Astrocyte (in vitro differentiated cells and primary cell): ENCODE measurements around the gene ANKRD45. TPM values are rescaled to one million over a fixed set of nuclear protein-coding genes. Genes with fewer than 3 reads are reported as not detected.

Experiments used
- DNase-seq: peaks from one replicate; pipeline ENCODE4 v3.0.0-alpha.2; 2010; ENCODE audit warnings: low read depth
- FAIRE-seq: peaks from 2 replicates; lab custom pipeline; 2011; peaks lifted over from hg19 to GRCh38; lab: Jason Lieb, UNC
- H2AFZ ChIP-seq: 2 replicates; pipeline ENCODE4 v1.6.0; 2012; ENCODE audit warnings: low read depth, low read length, inconsistent platforms
- H3K27ac ChIP-seq: 2 replicates; pipeline ENCODE4 v1.5.1; 2011; ENCODE audit warnings: low read depth, low read length, inconsistent platforms
- H3K27me3 ChIP-seq: 2 replicates; pipeline ENCODE4 v1.6.0; 2011; ENCODE audit warnings: low read length, inconsistent platforms; ENCODE audit not compliant: insufficient read depth
- H3K36me3 ChIP-seq: 2 replicates; pipeline ENCODE4 v1.5.1; 2011; ENCODE audit warnings: low read length, inconsistent platforms; ENCODE audit not compliant: insufficient read depth
- H3K4me1 ChIP-seq: 2 replicates; pipeline ENCODE4 v1.5.1; 2011; ENCODE audit warnings: low read length, inconsistent platforms; ENCODE audit not compliant: insufficient read depth
- H3K4me2 ChIP-seq: 2 replicates; pipeline ENCODE4 v1.6.0; 2012; ENCODE audit warnings: low read length, inconsistent platforms
- H3K4me3 ChIP-seq: 2 replicates; pipeline ENCODE4 v1.5.1; 2011; ENCODE audit warnings: low read depth, mild to moderate bottlenecking, low read length, inconsistent platforms; ENCODE audit not compliant: insufficient read depth
- H3K79me2 ChIP-seq: 2 replicates; pipeline ENCODE4 v1.6.0; 2012; ENCODE audit warnings: mild to moderate bottlenecking, low read length, inconsistent platforms; ENCODE audit not compliant: insufficient read depth
- H3K9ac ChIP-seq: 2 replicates; pipeline ENCODE4 v1.6.0; 2012; ENCODE audit warnings: mild to moderate bottlenecking, low read length, inconsistent platforms
- H3K9me3 ChIP-seq: 2 replicates; pipeline ENCODE4 v1.5.1; 2012; ENCODE audit warnings: low read depth, mild to moderate bottlenecking, low read length, inconsistent platforms; ENCODE audit not compliant: insufficient read depth
- H4K20me1 ChIP-seq: 2 replicates; pipeline ENCODE4 v1.6.0; 2012; ENCODE audit warnings: low read length, inconsistent platforms; ENCODE audit not compliant: insufficient read depth
- H3K27ac Mint-ChIP-seq: one replicate; pipeline ENCODE4 v1.8.0; 2021; ENCODE audit warnings: mild to moderate bottlenecking, mixed read lengths; ENCODE audit not compliant: unreplicated experiment
- H3K27me3 Mint-ChIP-seq: one replicate; pipeline ENCODE4 v1.8.0; 2021; ENCODE audit warnings: low read depth, mixed read lengths; ENCODE audit not compliant: unreplicated experiment
- H3K36me3 Mint-ChIP-seq: one replicate; pipeline ENCODE4 v1.8.0; 2021; ENCODE audit warnings: low read depth, mixed read lengths; ENCODE audit not compliant: unreplicated experiment
- H3K4me1 Mint-ChIP-seq: one replicate; pipeline ENCODE4 v1.8.0; 2021; ENCODE audit warnings: low read depth, mixed read lengths; ENCODE audit not compliant: unreplicated experiment
- H3K4me3 Mint-ChIP-seq: one replicate; pipeline ENCODE4 v1.8.0; 2021; ENCODE audit warnings: mild to moderate bottlenecking, moderate library complexity, mixed read lengths; ENCODE audit not compliant: unreplicated experiment
- H3K9me3 Mint-ChIP-seq: one replicate; pipeline ENCODE4 v1.8.0; 2021; ENCODE audit warnings: mild to moderate bottlenecking, mixed read lengths; ENCODE audit not compliant: unreplicated experiment
- CTCF ChIP-seq: IDR thresholded peaks from 2 replicates; pipeline ENCODE4 v1.5.1; 2011; ENCODE audit warnings: low read depth, mild to moderate bottlenecking, inconsistent platforms, low read length, moderate library complexity; ENCODE audit not compliant: insufficient read depth
- EZH2 ChIP-seq: IDR thresholded peaks from 2 replicates; pipeline ENCODE4 v1.6.1; 2012; ENCODE audit warnings: mild to moderate bottlenecking, low read length, inconsistent platforms; ENCODE audit not compliant: insufficient read depth
- total RNA-seq: library from RNA; stranded (reverse); gene quantifications from 2 replicates; pipeline ENCODE4 v1.2.1, GENCODE V29; 2021

ANKRD45 gene
- total RNA-seq, 1 donor from 2014 or later: 1.4 TPM

- no peak for DNase-seq
- Mint-ChIP-seq H3K27me3 (no peaks in the 10 kb centered on the region), H3K27ac (no peak overlapping the region), H3K9me3 (peaks cover 2% of the 10 kb centered on the region), H3K4me3 (no peak overlapping the region), H3K4me1 (peaks cover 20% of the 10 kb centered on the region), H3K36me3 (no peaks in the 10 kb centered on the region)
- Histone ChIP-seq H3K27me3 (no peaks in the 10 kb centered on the region), H4K20me1 (no peaks in the 10 kb centered on the region), H3K79me2 (no peaks in the 10 kb centered on the region), H3K4me1 (no peaks in the 10 kb centered on the region), H3K4me3 (no peak overlapping the region), H3K27ac (no peak overlapping the region), H2AFZ (no peak overlapping the region), H3K4me2 (no peak overlapping the region), H3K9ac (no peak overlapping the region), H3K36me3 (no peaks in the 10 kb centered on the region), H3K9me3 (no peaks in the 10 kb centered on the region)
- no peak for TF ChIP-seq EZH2
- no peak for TF ChIP-seq CTCF
- FAIRE-seq: no peak
These were observed 96.1 kb downstream of the ANKRD45 start for GRCh38 chr1:173573596-173573995.

- H3K4me3 Mint-ChIP-seq: no peak overlapping the region
- no peak for FAIRE-seq
These were observed 97.3 kb downstream of the ANKRD45 start for GRCh38 chr1:173572201-173572873.

More at GRCh38 chr1:173572201-173572873, 97.3 kb downstream of the ANKRD45 start:
- H3K27me3 ChIP-seq: no peaks in the 10 kb centered on the region
- H3K9ac ChIP-seq: no peak overlapping the region
- DNase-seq: no peak
- Mint-ChIP-seq H3K36me3 (no peaks in the 10 kb centered on the region), H3K4me1 (peaks cover 14% of the 10 kb centered on the region), H3K27ac (no peak overlapping the region), H3K9me3 (peaks cover 2% of the 10 kb centered on the region), H3K27me3 (no peaks in the 10 kb centered on the region)
- no peaks in the 10 kb centered on the region for H4K20me1 ChIP-seq
- TF ChIP-seq EZH2: no peak
- no peak for TF ChIP-seq CTCF
- no peaks in the 10 kb centered on the region for H3K9me3 ChIP-seq
- H3K4me3 ChIP-seq: no peak overlapping the region
- no peak overlapping the region for H2AFZ ChIP-seq
- no peaks in the 10 kb centered on the region for H3K4me1 ChIP-seq
- H3K27ac ChIP-seq: no peak overlapping the region
- no peaks in the 10 kb centered on the region for H3K36me3 ChIP-seq
- no peaks in the 10 kb centered on the region for H3K79me2 ChIP-seq
- no peak overlapping the region for H3K4me2 ChIP-seq
